H1 (cell line): Measurements from ENCODE around the gene ADM. TPM values are rescaled to one million over a fixed set of nuclear protein-coding genes. Genes with fewer than 3 reads are reported as not detected.

ENCODE experiments used
- CTCF ChIA-PET: fragments of 300-600 bp; sonication (Branson Sonifier 250); formaldehyde crosslinking; loops from one replicate; lab custom pipeline; 2021; ENCODE audit not compliant: partially characterized antibody; lab: Charles Lee
- POLR2A ChIA-PET: fragments of 300-600 bp; sonication (Branson Sonifier 250); formaldehyde crosslinking; loops from one replicate; lab custom pipeline; 2021; ENCODE audit warnings: inconsistent platforms; ENCODE audit not compliant: partially characterized antibody; lab: Charles Lee
- DNase-seq, 2 experiments: peaks; one replicate each; pipeline versions ENCODE4 v3.0.0 to v3.0.0-alpha.2; 2010 to 2022; ENCODE audit warnings: low spot score in 2 of 2, low read depth in 1 of 2, mixed read lengths in 1 of 2
- FAIRE-seq: peaks from 2 replicates; lab custom pipeline; 2011; peaks lifted over from hg19 to GRCh38; lab: Jason Lieb, UNC
- H2AFZ ChIP-seq: 2 replicates; pipeline ENCODE4 v1.8.1; 2012; ENCODE audit warnings: low read length, inconsistent platforms
- H2AK5ac ChIP-seq: 2 replicates; pipeline ENCODE4 v1.6.1; 2013; ENCODE audit warnings: low read depth, low read length
- H2BK120ac ChIP-seq: replicated peaks from 2 replicates; pipeline ENCODE3; 2013; ENCODE audit warnings: low read depth, low read length, inconsistent platforms
- H2BK12ac ChIP-seq: 2 replicates; pipeline ENCODE4 v1.6.1; 2013; ENCODE audit warnings: low read depth, low read length
- H2BK15ac ChIP-seq: 2 replicates; pipeline ENCODE4 v1.6.1; 2013; ENCODE audit warnings: low read length
- H2BK20ac ChIP-seq: 2 replicates; pipeline ENCODE4 v1.6.1; 2013; ENCODE audit warnings: low read length
- H2BK5ac ChIP-seq: 2 replicates; pipeline ENCODE4 v1.6.1; 2013; ENCODE audit warnings: low read depth, low read length
- H3K14ac ChIP-seq: 2 replicates; pipeline ENCODE4 v1.6.1; 2013; ENCODE audit warnings: inconsistent platforms; ENCODE audit not compliant: insufficient read length
- H3K18ac ChIP-seq: 2 replicates; pipeline ENCODE4 v1.6.1; 2013; ENCODE audit warnings: low read length; ENCODE audit errors: extremely low read depth
- H3K23ac ChIP-seq: 2 replicates; pipeline ENCODE4 v1.6.1; 2013; ENCODE audit warnings: inconsistent platforms; ENCODE audit not compliant: insufficient read length
- H3K23me2 ChIP-seq: 2 replicates; pipeline ENCODE4 v1.6.1; 2013; ENCODE audit warnings: low read depth, low read length
- H3K27ac ChIP-seq: 2 replicates; pipeline ENCODE4 v1.6.1; 2011; ENCODE audit warnings: low read depth, low read length, inconsistent platforms
- H3K27me3 ChIP-seq, 4 experiments: replicated peaks in 1 of 4; 1 replicate in 1 of 4; 2 replicates in 3 of 4; pipeline versions ENCODE4 v1.6.1 to v1.8.1; 2011 to 2013; ENCODE audit warnings: low read length in 3 of 4, mild to moderate bottlenecking in 3 of 4, inconsistent platforms in 2 of 4, mixed read lengths in 2 of 4, moderate library complexity in 1 of 4; ENCODE audit not compliant: control insufficient read depth in 3 of 4, insufficient read depth in 3 of 4; ENCODE audit errors: extremely low read depth in 1 of 4
- H3K36me3 ChIP-seq, 4 experiments: 2 replicates each; pipeline versions ENCODE4 v1.6.1 to v1.8.1; 2011 to 2013; ENCODE audit warnings: mild to moderate bottlenecking in 4 of 4, low read length in 3 of 4, moderate library complexity in 2 of 4, control low read depth in 1 of 4, inconsistent platforms in 1 of 4; ENCODE audit not compliant: insufficient read depth in 4 of 4, control insufficient read depth in 2 of 4
- H3K4ac ChIP-seq: replicated peaks from 2 replicates; pipeline ENCODE3; 2013; ENCODE audit warnings: low read length, low read depth, mixed read lengths, inconsistent platforms; ENCODE audit not compliant: insufficient read length
- H3K4me1 ChIP-seq, 4 experiments: replicated peaks in 1 of 4; 1 replicate in 1 of 4; 2 replicates in 3 of 4; pipeline versions ENCODE4 v1.6.1 to v1.8.1; 2011 to 2013; ENCODE audit warnings: low read length in 3 of 4, inconsistent platforms in 2 of 4, mixed read lengths in 1 of 4; ENCODE audit not compliant: insufficient read depth in 4 of 4, control insufficient read depth in 3 of 4
- H3K4me2 ChIP-seq, 2 experiments: 2 replicates each; pipeline versions ENCODE4 v1.6.1 to v1.8.1; 2011 to 2013; ENCODE audit warnings: low read depth in 2 of 2, low read length in 2 of 2, control low read depth in 1 of 2, inconsistent platforms in 1 of 2, mild to moderate bottlenecking in 1 of 2; ENCODE audit not compliant: insufficient read depth in 1 of 2
- H3K4me3 ChIP-seq, 4 experiments: fragments of 200-600, 300-600 bp in 1 of 4; sonication (generic), shearing (Covaris generic), sonication (Bioruptor Twin) in 1 of 4; 2 replicates each; pipeline versions ENCODE4 v1.5.1 to v1.8.1; 2011 to 2016; ENCODE audit warnings: low read length in 4 of 4, low read depth in 3 of 4, control low read depth in 2 of 4, inconsistent platforms in 2 of 4, mild to moderate bottlenecking in 2 of 4, mixed read lengths in 1 of 4, moderate library complexity in 1 of 4; ENCODE audit not compliant: insufficient read depth in 2 of 4; ENCODE audit errors: extremely low read depth in 1 of 4
- H3K56ac ChIP-seq: replicated peaks from 2 replicates; pipeline ENCODE3; 2013; ENCODE audit warnings: low read depth, mild to moderate bottlenecking, mixed read lengths, low read length, inconsistent platforms; ENCODE audit not compliant: insufficient read length
- H3K79me1 ChIP-seq: 2 replicates; pipeline ENCODE4 v1.6.1; 2013; ENCODE audit warnings: low read depth, low read length, control low read depth
- H3K79me2 ChIP-seq, 2 experiments: 2 replicates each; pipeline versions ENCODE4 v1.6.1 to v1.8.1; 2012 to 2013; ENCODE audit warnings: low read length in 2 of 2, mild to moderate bottlenecking in 2 of 2, inconsistent platforms in 1 of 2; ENCODE audit not compliant: insufficient read depth in 2 of 2, control insufficient read depth in 1 of 2
- H3K9ac ChIP-seq, 4 experiments: replicated peaks in 1 of 4; 1 replicate in 1 of 4; 2 replicates in 3 of 4; pipeline versions ENCODE4 v1.6.1 to v1.8.1; 2011 to 2013; ENCODE audit warnings: low read depth in 3 of 4, low read length in 3 of 4, control low read depth in 2 of 4, mild to moderate bottlenecking in 2 of 4, moderate library complexity in 2 of 4, inconsistent platforms in 1 of 4; ENCODE audit errors: extremely low read depth in 1 of 4
- H3K9me3 ChIP-seq, 2 experiments: 2 replicates each; pipeline versions ENCODE4 v1.6.1 to v1.8.1; 2012 to 2013; ENCODE audit warnings: mild to moderate bottlenecking in 2 of 2, moderate library complexity in 2 of 2, control low read depth in 1 of 2, inconsistent platforms in 1 of 2, low read depth in 1 of 2, low read length in 1 of 2, mixed read lengths in 1 of 2; ENCODE audit not compliant: insufficient read depth in 2 of 2
- H4K20me1 ChIP-seq, 2 experiments: replicated peaks in 1 of 2; 2 replicates each; pipeline versions ENCODE3 to v1.8.1; 2011 to 2013; ENCODE audit warnings: inconsistent platforms in 2 of 2, low read length in 2 of 2, mild to moderate bottlenecking in 1 of 2; ENCODE audit not compliant: insufficient read depth in 2 of 2, control insufficient read depth in 1 of 2
- H4K5ac ChIP-seq: 2 replicates; pipeline ENCODE4 v1.6.1; 2013; ENCODE audit warnings: low read length, low read depth, mixed read lengths, inconsistent platforms; ENCODE audit not compliant: insufficient read length
- H4K8ac ChIP-seq: 2 replicates; pipeline ENCODE4 v1.8.0; 2013; ENCODE audit warnings: mild to moderate bottlenecking, moderate library complexity, low read length, inconsistent platforms; ENCODE audit not compliant: insufficient read depth; ENCODE audit errors: extremely low read depth
- H4K91ac ChIP-seq: replicated peaks from 2 replicates; pipeline ENCODE3; 2013; ENCODE audit warnings: low read length, mixed read lengths, inconsistent platforms; ENCODE audit not compliant: insufficient read length
- ATF2 ChIP-seq: IDR thresholded peaks from 2 replicates; pipeline ENCODE4 v1.6.1; 2012; ENCODE audit warnings: low read length, inconsistent platforms
- CEBPB ChIP-seq: IDR thresholded peaks from 2 replicates; pipeline ENCODE4 v1.6.1; 2012; ENCODE audit warnings: low read depth, low read length
- EP300 ChIP-seq, 2 experiments: IDR thresholded peaks; 1 replicate in 1 of 2; 2 replicates in 1 of 2; pipeline ENCODE4 v1.6.1; 2011 to 2012; ENCODE audit warnings: low read depth in 2 of 2, low read length in 2 of 2, mild to moderate bottlenecking in 2 of 2, borderline replicate concordance in 1 of 2, inconsistent platforms in 1 of 2, moderate library complexity in 1 of 2
- FOSL1 ChIP-seq: IDR thresholded peaks from 2 replicates; pipeline ENCODE4 v1.6.1; 2011; ENCODE audit warnings: mild to moderate bottlenecking, low read depth, low read length, moderate library complexity; ENCODE audit not compliant: insufficient read depth
- GTF2F1 ChIP-seq: IDR thresholded peaks from 2 replicates; pipeline ENCODE4 v1.6.1; 2012; ENCODE audit warnings: low read depth, low read length, improper control_type of control experiment, borderline replicate concordance
- PHF8 ChIP-seq: fragments of 200-600 bp; sonication (generic); conservative IDR thresholded peaks from 2 replicates; pipeline ENCODE4 v1.7.1; 2012; ENCODE audit warnings: low read depth, mild to moderate bottlenecking, inconsistent platforms, low read length, moderate library complexity
- POLR2A ChIP-seq, 2 experiments: IDR thresholded peaks; 1 replicate in 1 of 2; 2 replicates in 1 of 2; pipeline ENCODE4 v1.6.1; 2011; ENCODE audit warnings: low read depth in 2 of 2, low read length in 2 of 2, mild to moderate bottlenecking in 2 of 2; ENCODE audit errors: control extremely low read depth in 1 of 2
- POLR2AphosphoS5 ChIP-seq: IDR thresholded peaks from 2 replicates; pipeline ENCODE4 v1.6.1; 2011; ENCODE audit warnings: low read depth, low read length
- POU5F1 ChIP-seq: IDR thresholded peaks from 2 replicates; pipeline ENCODE4 v1.6.1; 2011; ENCODE audit warnings: low read depth, mild to moderate bottlenecking, low read length, moderate library complexity
- RAD21 ChIP-seq, 2 experiments: IDR thresholded peaks in 1 of 2; conservative IDR thresholded peaks in 1 of 2; 2 replicates each; pipeline ENCODE4 v1.6.1; 2011; ENCODE audit warnings: low read depth in 2 of 2, low read length in 2 of 2, improper control_type of control experiment in 1 of 2, inconsistent platforms in 1 of 2, mild to moderate bottlenecking in 1 of 2, moderate library complexity in 1 of 2
- RFX5 ChIP-seq: IDR thresholded peaks from 2 replicates; pipeline ENCODE4 v1.6.1; 2011; ENCODE audit warnings: low read depth, low read length, improper control_type of control experiment, borderline replicate concordance
- TBP ChIP-seq: IDR thresholded peaks from 2 replicates; pipeline ENCODE4 v1.6.1; 2011; ENCODE audit warnings: low read depth, low read length, improper control_type of control experiment
- WGBS, 2 experiments: shearing (Covaris generic) in 1 of 2; methylation state at CpG; one replicate each; pipeline versions ENCODE4 v1.1.6 to v1.1.7; 2013 to 2015; ENCODE audit warnings: low lambda C conversion rate in 2 of 2, mixed read lengths in 2 of 2, inconsistent platforms in 1 of 2, low coverage in 1 of 2, missing lambda C conversion rate in 1 of 2; ENCODE audit not compliant: insufficient replicate concordance in 2 of 2, insufficient coverage in 1 of 2, insufficient read length in 1 of 2; ENCODE audit errors: extremely low coverage in 1 of 2, missing lambda C conversion rate in 1 of 2; 5-methylcytosine and 5-hydroxymethylcytosine counted together
- polyA plus RNA-seq, 7 experiments: library from polyadenylated mRNA; depleted of rRNA in 3 of 7; stranded (reverse) in 5 of 7; unstranded in 2 of 7; fragments of >200 nt in 5 of 7; fragments of 200-250 nt in 2 of 7; gene quantifications; 1 replicate in 5 of 7; 2 replicates in 1 of 7; 4 replicates in 1 of 7; pipeline versions ENCODE4 v1.2.1 to v1.2.3, GENCODE V29; 2011 to 2013; ENCODE audit warnings: missing spikeins in 2 of 7, mixed read lengths in 2 of 7
- total RNA-seq: library from RNA; stranded (reverse); fragmentation: NEBNext Ultra II Directional; extraction: Animal tissue kit (Norgen Biotek cat#: 25700); gene quantifications from 2 replicates; pipeline ENCODE4 v1.2.1, GENCODE V29; 2021

Gene ADM
- total and polyA plus RNA-seq, 2 of the 8 experiments (the other 6 are each of a cell fraction or from before 2014, with no cell fraction given): 94.1 to 95.6 TPM

- no peak overlapping the region for H3K23ac ChIP-seq
- no peaks in the 10 kb centered on the region for H3K9me3 ChIP-seq
- DNase-seq (no peak), FAIRE-seq (no peak)
- no peak overlapping the region for H3K4me3 ChIP-seq
- no peak overlapping the region for H2AK5ac ChIP-seq
- H3K36me3 ChIP-seq: no peaks in the 10 kb centered on the region
- no peak overlapping the region for H2BK120ac ChIP-seq
- H3K23me2 ChIP-seq: no peaks in the 10 kb centered on the region
- no peak overlapping the region for H2BK20ac ChIP-seq
- peaks cover 0 to 1% (median 0%) of the 10 kb centered on the region in 4 experiments; a peak in 1 of 7 replicates for H3K27me3 ChIP-seq
- WGBS, 2 experiments: 64% methylated on average over 1 of the region's 1 CpG; no CpG with 5 or more reads in 1 of the 2 experiments
- H2BK5ac ChIP-seq: no peak overlapping the region
- no peak overlapping the region for H4K5ac ChIP-seq
- H4K20me1 ChIP-seq: no peaks in the 10 kb centered on the region
- H3K9ac ChIP-seq: no peak overlapping the region
- H3K79me2 ChIP-seq: peaks cover 0 to 50% of the 10 kb centered on the region in 2 experiments; a peak in 2 of 4 replicates
- no peak overlapping the region for H3K56ac ChIP-seq
- no peaks in the 10 kb centered on the region for H3K79me1 ChIP-seq
- no peaks in the 10 kb centered on the region; a peak in 1 of 7 replicates for H3K4me1 ChIP-seq
- H3K4me2 ChIP-seq: no peak overlapping the region
- H2BK12ac ChIP-seq: no peak overlapping the region
- CTCF ChIA-PET: no interaction called here
- H3K18ac ChIP-seq: no peak overlapping the region
- no peak overlapping the region for H3K14ac ChIP-seq
- no peak overlapping the region for H2AFZ ChIP-seq
- no peak overlapping the region for H3K4ac ChIP-seq
- no peak overlapping the region for H3K27ac ChIP-seq
- no peak overlapping the region for H4K91ac ChIP-seq
- no peak overlapping the region for H2BK15ac ChIP-seq
- POLR2A ChIA-PET: interaction anchor here (1.4 kb wide), 1 partner anchor 9 kb away, joined by 3 read pairs; no protein-coding TSS in a partner anchor
- H4K8ac ChIP-seq: no peak overlapping the region
- TF ChIP-seq POU5F1 (no peak), POLR2AphosphoS5 (no peak), PHF8 (no peak), CEBPB (no peak), RFX5 (no peak), POLR2A (IDR thresholded peaks at IDR 0.05; ENCODE audit: control extremely low read depth in 1 of 2, low read depth in 2 of 2, low read length in 2 of 2) (no peak), GTF2F1 (no peak), EP300 (IDR thresholded peaks at IDR 0.05; ENCODE audit: borderline replicate concordance in 1 of 2, low read depth in 2 of 2, low read length in 2 of 2) (no peak), RAD21 (IDR thresholded peaks at IDR 0.05 in 1 of 2, conservative IDR thresholded peaks at IDR 0.05 in 1 of 2; ENCODE audit: low read depth in 2 of 2, low read length in 2 of 2) (no peak), FOSL1 (no peak), TBP (no peak), ATF2 (no peak)
Observed at GRCh38 chr11:10274726-10275125, 30.1 kb upstream of the ADM start.
